Breast epithelium (tissue), 4 donors: ENCODE measurements around the gene UCK1. TPM values are rescaled to one million over a fixed set of nuclear protein-coding genes. Genes with fewer than 3 reads are reported as not detected.
A peak's percentile ranks its signal among the peaks of the same experiment; 100 is the strongest.

Experiments used
- DNase-seq, 2 donors: peaks; one replicate each; pipeline ENCODE4 v3.0.0-alpha.2; 2019; ENCODE audit warnings: low spot score in 2 of 2
- H3K27ac ChIP-seq, 2 donors: fragments of 200-600 bp; sonication (generic) in 1 of 2; one replicate each; pipeline ENCODE4 v1.5.1; 2016 to 2019; ENCODE audit warnings: mild to moderate bottlenecking in 1 of 2
- H3K27me3 ChIP-seq, 2 donors: fragments of 200-600 bp; sonication (generic) in 1 of 2; one replicate each; pipeline versions ENCODE4 v1.5.1 to v1.6.0; 2017 to 2019; ENCODE audit warnings: control low read depth in 1 of 2, mild to moderate bottlenecking in 1 of 2
- H3K36me3 ChIP-seq: fragments of 200-600 bp; one replicate; pipeline ENCODE4 v1.5.1; 2019
- H3K4me1 ChIP-seq, 2 donors: fragments of 200-600 bp; sonication (generic); one replicate each; pipeline ENCODE4 v1.5.1; 2016 to 2019; ENCODE audit warnings: control low read depth in 1 of 2
- H3K4me3 ChIP-seq, 3 donors: fragments of 200-600 bp; sonication (generic); 1 replicate in 2 of 3; 2 replicates in 1 of 3; pipeline ENCODE4 v1.5.1; 2016 to 2019; ENCODE audit warnings: mild to moderate bottlenecking in 3 of 3, moderate library complexity in 2 of 3
- H3K9me3 ChIP-seq, 2 donors: fragments of 200-600 bp; sonication (generic) in 1 of 2; one replicate each; pipeline ENCODE4 v1.5.1; 2016 to 2019; ENCODE audit warnings: control low read depth in 1 of 2
- CTCF ChIP-seq, 3 donors: fragments of 450-650 bp; IDR thresholded peaks; one replicate each; pipeline ENCODE4 v1.5.1; 2016 to 2017; ENCODE audit warnings: antibody characterized with exemption in 3 of 3, mild to moderate bottlenecking in 3 of 3, moderate library complexity in 3 of 3
- POLR2A ChIP-seq: fragments of 450-650 bp; IDR thresholded peaks from one replicate; pipeline ENCODE4 v1.6.1; 2016; ENCODE audit warnings: antibody characterized with exemption, mild to moderate bottlenecking, moderate library complexity
- POLR2AphosphoS5 ChIP-seq, 3 donors: sonication (generic); formaldehyde crosslinking; IDR thresholded peaks; one replicate each; pipeline ENCODE4 v1.6.1; 2017; ENCODE audit warnings: antibody characterized with exemption in 3 of 3
- intact Hi-C: fragments of 100-400 bp; cut with DNase I; formaldehyde crosslinking; loops from one replicate; pipeline ENCODE4 v1.15.1; 2023; ENCODE audit warnings: low total_unique reads
- total RNA-seq, 3 donors: library from RNA; depleted of rRNA; stranded (reverse); fragments of >200 nt; gene quantifications; one replicate each; pipeline ENCODE4 v1.1.0, GENCODE V29; 2016

UCK1 gene
- total RNA-seq, 3 donors from 2014 or later: 33.4 to 61.0 (median 37.7) TPM

GRCh38 chr9:131505012-131505411 is 26.1 kb downstream of the UCK1 start:
- no peaks in the 10 kb centered on the region for H3K36me3 ChIP-seq
- TF ChIP-seq POLR2A: no peak
- intact Hi-C loops: no loop called here

GRCh38 chr9:131503626-131504465 is 27.2 kb downstream of the UCK1 start:
- Histone ChIP-seq H3K27me3 (no peaks in the 10 kb centered on the region), H3K4me1 (peaks cover 0 to 9% of the 10 kb centered on the region in 2 donors), H3K27ac (peak overlapping the region in 1 of 2 donors; percentile 85), H3K4me3 (peak overlapping the region; percentile 68 to 100 (median 92)), H3K36me3 (no peaks in the 10 kb centered on the region), H3K9me3 (no peaks in the 10 kb centered on the region)
- no peak for TF ChIP-seq POLR2AphosphoS5 (IDR thresholded peaks at IDR 0.05)
- no peak for TF ChIP-seq POLR2A
- intact Hi-C loops: no loop called here
- no peak for DNase-seq

More at GRCh38 chr9:131505012-131505411, 26.1 kb downstream of the UCK1 start:
- Histone ChIP-seq H3K9me3 (no peaks in the 10 kb centered on the region), H3K27me3 (no peaks in the 10 kb centered on the region), H3K4me3 (no peak overlapping the region), H3K4me1 (peaks cover 0 to 9% of the 10 kb centered on the region in 2 donors), H3K27ac (no peak overlapping the region)
- DNase-seq: no peak

GRCh38 chr9:131502781-131503625 is 28.1 kb downstream of the UCK1 start, which contains the start of gene POMT1:
POMT1 (plus strand) TSS chr9:131502918; CDS start chr9:131504219, 1,301 bp downstream.
- Histone ChIP-seq H3K4me3 (peak within 1 kb of the TSS; percentile 68 to 100 (median 92)), H3K36me3 (peaks cover 5% of the 10 kb centered on the region), H3K9me3 (no peaks in the 10 kb centered on the region), H3K4me1 (peaks cover 0 to 9% of the 10 kb centered on the region in 2 donors), H3K27ac (peak within 1 kb of the TSS; percentile 77 to 85), H3K27me3 (no peaks in the 10 kb centered on the region)
- DNase-seq: peak; percentile 76 to 79
- no peak for TF ChIP-seq POLR2A
- TF ChIP-seq POLR2AphosphoS5 (IDR thresholded peaks at IDR 0.05): peak in 2 of 3 donors; percentile 30 to 37
- no peak for TF ChIP-seq CTCF (IDR thresholded peaks at IDR 0.05)
- intact Hi-C loops: no loop called here

- intact Hi-C loops: no loop called here
- Histone ChIP-seq H3K4me3 (no peak overlapping the region), H3K36me3 (peaks cover 13% of the 10 kb centered on the region), H3K27me3 (no peaks in the 10 kb centered on the region), H3K4me1 (peaks cover 0 to 9% of the 10 kb centered on the region in 2 donors), H3K27ac (peak overlapping the region; percentile 25 to 43), H3K9me3 (no peaks in the 10 kb centered on the region)
- no peak for DNase-seq
- no peak for TF ChIP-seq POLR2A
These were observed 30.0 kb downstream of the UCK1 start for GRCh38 chr9:131500939-131501541.

- DNase-seq: no peak
- intact Hi-C loops: no loop called here
- Histone ChIP-seq H3K4me3 (no peak overlapping the region), H3K27ac (peak overlapping the region in 1 of 2 donors; percentile 25), H3K27me3 (no peaks in the 10 kb centered on the region), H3K36me3 (peaks cover 15% of the 10 kb centered on the region), H3K4me1 (peaks cover 0 to 9% of the 10 kb centered on the region in 2 donors), H3K9me3 (no peaks in the 10 kb centered on the region)
- TF ChIP-seq POLR2A (no peak), POLR2AphosphoS5 (IDR thresholded peaks at IDR 0.05) (no peak), CTCF (IDR thresholded peaks at IDR 0.05) (no peak)
These were observed 30.7 kb downstream of the UCK1 start for GRCh38 chr9:131500377-131500776.

- DNase-seq: no peak
These were observed 31.8 kb downstream of the UCK1 start for GRCh38 chr9:131499254-131499767.

More at GRCh38 chr9:131499254-131499767, 31.8 kb downstream of the UCK1 start:
- TF ChIP-seq POLR2AphosphoS5 (IDR thresholded peaks at IDR 0.05) (no peak), POLR2A (no peak), CTCF (IDR thresholded peaks at IDR 0.05) (no peak)
- Histone ChIP-seq H3K36me3 (peaks cover 22% of the 10 kb centered on the region), H3K4me3 (no peak overlapping the region), H3K27me3 (no peaks in the 10 kb centered on the region), H3K9me3 (no peaks in the 10 kb centered on the region), H3K27ac (no peak overlapping the region), H3K4me1 (peaks cover 0 to 7% of the 10 kb centered on the region in 2 donors)
- intact Hi-C loops: no loop called here
